SK-N-SH (cell line): ENCODE results near the gene OSBPL5.

Experiments used
- EP300 ChIP-seq, 2 experiments: IDR thresholded peaks; 2 replicates each; pipeline versions ENCODE4 v1.4.0 to v1.6.1; 2012; ENCODE audit warnings: borderline replicate concordance in 1 of 2, low read depth in 1 of 2, low read length in 1 of 2
- MAX ChIP-seq: IDR thresholded peaks from 2 replicates; pipeline ENCODE4 v1.4.0; 2012; ENCODE audit warnings: low read depth
- REST ChIP-seq: IDR thresholded peaks from 2 replicates; pipeline ENCODE4 v1.6.1; 2012; ENCODE audit warnings: mild to moderate bottlenecking, low read depth, low read length, moderate library complexity
- TF ChIP-seq, protein P1 (sequence below): fragments of 200-600 bp; sonication (generic); IDR thresholded peaks from 2 replicates; pipeline ENCODE4 v1.6.1; 2017; ENCODE audit warnings: antibody characterized with exemption, mild to moderate bottlenecking, moderate library complexity

GRCh38 chr11:3164552-3165151 lies 458 bp downstream of the OSBPL5 start:
- TF ChIP-seq, protein P1, sequence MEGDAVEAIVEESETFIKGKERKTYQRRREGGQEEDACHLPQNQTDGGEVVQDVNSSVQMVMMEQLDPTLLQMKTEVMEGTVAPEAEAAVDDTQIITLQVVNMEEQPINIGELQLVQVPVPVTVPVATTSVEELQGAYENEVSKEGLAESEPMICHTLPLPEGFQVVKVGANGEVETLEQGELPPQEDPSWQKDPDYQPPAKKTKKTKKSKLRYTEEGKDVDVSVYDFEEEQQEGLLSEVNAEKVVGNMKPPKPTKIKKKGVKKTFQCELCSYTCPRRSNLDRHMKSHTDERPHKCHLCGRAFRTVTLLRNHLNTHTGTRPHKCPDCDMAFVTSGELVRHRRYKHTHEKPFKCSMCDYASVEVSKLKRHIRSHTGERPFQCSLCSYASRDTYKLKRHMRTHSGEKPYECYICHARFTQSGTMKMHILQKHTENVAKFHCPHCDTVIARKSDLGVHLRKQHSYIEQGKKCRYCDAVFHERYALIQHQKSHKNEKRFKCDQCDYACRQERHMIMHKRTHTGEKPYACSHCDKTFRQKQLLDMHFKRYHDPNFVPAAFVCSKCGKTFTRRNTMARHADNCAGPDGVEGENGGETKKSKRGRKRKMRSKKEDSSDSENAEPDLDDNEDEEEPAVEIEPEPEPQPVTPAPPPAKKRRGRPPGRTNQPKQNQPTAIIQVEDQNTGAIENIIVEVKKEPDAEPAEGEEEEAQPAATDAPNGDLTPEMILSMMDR: no peak
- TF ChIP-seq EP300 (IDR thresholded peaks at IDR 0.05; ENCODE audit: borderline replicate concordance in 1 of 2, low read depth in 1 of 2, low read length in 1 of 2) (no peak), REST (no peak), MAX (no peak)
